GM21825 (cell line): ENCODE data around the gene CDKN2B-AS1.

Experiments
- ATAC-seq: cut with Tn5 transposase; IDR thresholded peaks from one replicate; pipeline ENCODE4 v1.9.1; 2021; ENCODE audit warnings: mild to moderate bottlenecking, moderate library complexity; ENCODE audit not compliant: unreplicated experiment

Gene CDKN2B-AS1

GRCh38 chr9:22005702-22006606 is 11.4 kb downstream of the CDKN2B-AS1 start:
- no peak for ATAC-seq

- ATAC-seq = no peak
Measured at GRCh38 chr9:22008384-22008716, 13.8 kb downstream of the CDKN2B-AS1 start.

- peak; percentile 88 for ATAC-seq
Measured at GRCh38 chr9:22008717-22009505, 14.3 kb downstream of the CDKN2B-AS1 start, which contains the start of gene CDKN2B. Gene CDKN2B (minus strand): TSS chr9:22009305. CDS start chr9:22008953, 352 bp downstream.

- ATAC-seq = peak; percentile 28
Measured at GRCh38 chr9:22009506-22009867, 14.9 kb downstream of the CDKN2B-AS1 start.

GRCh38 chr9:22010866-22011625 is 16.5 kb downstream of the CDKN2B-AS1 start:
- ATAC-seq = no peak

GRCh38 chr9:22022396-22022795 is 27.8 kb downstream of the CDKN2B-AS1 start:
- ATAC-seq = no peak

GRCh38 chr9:22026696-22027095 is 32.1 kb downstream of the CDKN2B-AS1 start:
- no peak for ATAC-seq

GRCh38 chr9:22028394-22028793 is 33.8 kb downstream of the CDKN2B-AS1 start:
- ATAC-seq = no peak

GRCh38 chr9:22029231-22029630 is 34.6 kb downstream of the CDKN2B-AS1 start:
- no peak for ATAC-seq

- peak; percentile 78 for ATAC-seq
Measured at GRCh38 chr9:22030101-22030598, 35.6 kb downstream of the CDKN2B-AS1 start.

GRCh38 chr9:22031655-22032411 is 37.2 kb downstream of the CDKN2B-AS1 start:
- ATAC-seq = no peak

GRCh38 chr9:22033012-22033630 is 38.5 kb downstream of the CDKN2B-AS1 start:
- ATAC-seq = no peak

GRCh38 chr9:22035591-22036011 is 41.0 kb downstream of the CDKN2B-AS1 start:
- no peak for ATAC-seq

- ATAC-seq = no peak
Measured at GRCh38 chr9:22036866-22037626, 42.5 kb downstream of the CDKN2B-AS1 start.

- ATAC-seq = no peak
Measured at GRCh38 chr9:22037954-22038690, 43.5 kb downstream of the CDKN2B-AS1 start.

GRCh38 chr9:22039258-22039657 is 44.7 kb downstream of the CDKN2B-AS1 start:
- ATAC-seq = no peak

GRCh38 chr9:22040760-22041159 is 46.2 kb downstream of the CDKN2B-AS1 start:
- no peak for ATAC-seq

GRCh38 chr9:22041344-22041743 is 46.8 kb downstream of the CDKN2B-AS1 start:
- ATAC-seq = no peak
